HEK293T (cell line): ENCODE data around the gene UPK3A.

Source experiments
- ARNT ChIP-seq: fragments of 450-650 bp; IDR thresholded peaks from 2 replicates; pipeline ENCODE4 v1.6.1; 2017; ENCODE audit warnings: mild to moderate bottlenecking
- BHLHE40 ChIP-seq: fragments of 450-650 bp; IDR thresholded peaks from 2 replicates; pipeline ENCODE4 v1.6.1; 2016; ENCODE audit warnings: mild to moderate bottlenecking, moderate library complexity, borderline replicate concordance
- CTBP1 ChIP-seq: fragments of 450-650 bp; IDR thresholded peaks from 2 replicates; pipeline ENCODE4 v1.6.1; 2016; ENCODE audit warnings: borderline replicate concordance
- ELF4 ChIP-seq: fragments of 450-650 bp; IDR thresholded peaks from 2 replicates; pipeline ENCODE4 v1.6.1; 2017; ENCODE audit warnings: antibody characterized with exemption
- FOXA1 ChIP-seq: fragments of 450-650 bp; IDR thresholded peaks from 2 replicates; pipeline ENCODE4 v1.6.1; 2016; ENCODE audit warnings: mild to moderate bottlenecking
- FOXK2 ChIP-seq: fragments of 450-650 bp; IDR thresholded peaks from 2 replicates; pipeline ENCODE4 v1.6.1; 2016; ENCODE audit warnings: mild to moderate bottlenecking
- FOXM1 ChIP-seq: fragments of 450-650 bp; IDR thresholded peaks from 2 replicates; pipeline ENCODE4 v1.6.1; 2017; ENCODE audit warnings: mild to moderate bottlenecking, borderline replicate concordance
- HDGF ChIP-seq: fragments of 450-650 bp; IDR thresholded peaks from 2 replicates; pipeline ENCODE4 v1.6.1; 2017; ENCODE audit warnings: antibody characterized with exemption, borderline replicate concordance
- L3MBTL2 ChIP-seq: fragments of 450-650 bp; conservative IDR thresholded peaks from 2 replicates; pipeline ENCODE4 v1.6.1; 2016; ENCODE audit warnings: mild to moderate bottlenecking
- NFRKB ChIP-seq: fragments of 450-650 bp; IDR thresholded peaks from 2 replicates; pipeline ENCODE4 v1.6.1; 2016; ENCODE audit warnings: mild to moderate bottlenecking, moderate library complexity
- SP1 ChIP-seq: fragments of 450-650 bp; IDR thresholded peaks from 2 replicates; pipeline ENCODE4 v1.6.1; 2017
- SUZ12 ChIP-seq: fragments of 450-650 bp; IDR thresholded peaks from 2 replicates; pipeline ENCODE4 v1.6.1; 2016; ENCODE audit warnings: mild to moderate bottlenecking
- TARDBP ChIP-seq: fragments of 450-650 bp; IDR thresholded peaks from 2 replicates; pipeline ENCODE4 v1.6.1; 2016
- ZNF384 ChIP-seq: fragments of 450-650 bp; IDR thresholded peaks from 2 replicates; pipeline ENCODE4 v1.6.1; 2016

GRCh38 chr22:45308957-45309421 is 24.2 kb downstream of the UPK3A start:
- TF ChIP-seq SUZ12, result no peak
- TF ChIP-seq SP1, result no peak
- no peak for TF ChIP-seq BHLHE40
- no peak for TF ChIP-seq NFRKB
- no peak for TF ChIP-seq FOXM1
- TF ChIP-seq HDGF, result no peak
- no peak for TF ChIP-seq ZNF384
- TF ChIP-seq FOXA1, result no peak
- TF ChIP-seq TARDBP, result no peak
- no peak for TF ChIP-seq CTBP1
- no peak for TF ChIP-seq ARNT
- no peak for TF ChIP-seq ELF4
- no peak for TF ChIP-seq FOXK2
- peak; percentile 42; the same call in 1 of the 2 replicates for TF ChIP-seq L3MBTL2
